ENCODE data around the gene SNRNP35.

DNA sequence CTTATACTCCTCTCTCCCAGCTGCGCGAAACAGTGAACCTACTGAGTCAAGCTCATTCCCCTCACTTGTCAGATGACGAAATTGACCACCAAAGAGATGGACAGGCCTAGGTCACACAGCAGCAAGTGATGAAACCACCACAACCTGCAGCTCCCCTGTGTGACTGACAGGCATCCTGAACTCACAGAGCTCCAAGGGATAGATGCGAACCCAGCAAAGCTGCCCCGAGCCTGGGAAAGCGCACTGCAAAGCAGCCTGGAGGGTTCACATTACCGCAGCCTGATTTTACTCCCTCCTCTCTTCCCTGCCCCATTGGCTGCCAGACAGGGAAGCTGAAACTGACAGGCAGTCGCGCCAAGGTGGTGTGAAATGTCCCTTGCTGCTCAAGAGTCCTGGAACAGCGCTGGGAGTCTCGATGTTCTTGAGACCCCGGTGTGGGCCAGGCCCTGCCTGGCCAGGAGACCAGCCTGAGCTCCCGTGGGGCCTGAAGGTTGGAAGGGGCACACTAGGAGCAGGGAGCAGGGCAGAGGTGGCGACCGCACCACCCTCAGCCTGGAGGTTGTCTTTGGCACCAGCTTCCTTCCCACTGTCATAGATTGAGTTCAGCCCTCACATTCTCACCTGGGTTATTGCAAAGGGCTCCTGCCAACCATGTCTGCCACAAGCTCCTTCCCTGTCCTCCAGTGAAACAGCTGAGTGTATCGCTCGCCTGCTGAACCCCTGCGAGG lies 36.3 kb downstream of the SNRNP35 start:
- TF ChIP-seq CTCF (IDR thresholded peaks at IDR 0.05) (no peak), POLR2AphosphoS5 (IDR thresholded peaks at IDR 0.05) (no peak), POLR2A (IDR thresholded peaks at IDR 0.05) (no peak)
